Measurements from ENCODE around the gene SLC9A9.

GRCh38 chr3:143258692-143259091 lies 589.6 kb downstream of the SLC9A9 start:
- TF ChIP-seq CTCF (IDR thresholded peaks at IDR 0.05), result no peak
- TF ChIP-seq POLR2A (IDR thresholded peaks at IDR 0.05), result no peak

Measured in breast epithelium (tissue), 3 donors.